Adipocyte (in vitro differentiated cells): ENCODE results near the gene TRPC5OS.
A peak's percentile ranks its signal among the peaks of the same experiment; 100 is the strongest.

Source experiments
- DNase-seq: peaks from one replicate; pipeline ENCODE4 v3.0.0-alpha.2; 2015; ENCODE audit warnings: low read depth
- H3K27me3 ChIP-seq: replicated peaks from 2 replicates; pipeline ENCODE4 v1.7.0; 2013; ENCODE audit warnings: mild to moderate bottlenecking, low read length, moderate library complexity; ENCODE audit not compliant: control insufficient read depth, insufficient read depth
- H3K36me3 ChIP-seq: 2 replicates; pipeline ENCODE4 v1.7.0; 2013; ENCODE audit warnings: low read length, mild to moderate bottlenecking, moderate library complexity; ENCODE audit not compliant: control insufficient read depth, insufficient read depth, severe bottlenecking
- H3K4me1 ChIP-seq: 2 replicates; pipeline ENCODE4 v1.7.0; 2013; ENCODE audit warnings: mild to moderate bottlenecking, low read length, moderate library complexity; ENCODE audit not compliant: control insufficient read depth, insufficient read depth
- H3K4me3 ChIP-seq: 2 replicates; pipeline ENCODE4 v1.7.0; 2013; ENCODE audit warnings: mild to moderate bottlenecking, low read length, moderate library complexity
- H3K9ac ChIP-seq: 2 replicates; pipeline ENCODE4 v1.7.0; 2013; ENCODE audit warnings: mild to moderate bottlenecking, low read length, moderate library complexity
- H3K9me3 ChIP-seq: 2 replicates; pipeline ENCODE4 v1.7.0; 2013; ENCODE audit warnings: mild to moderate bottlenecking, low read length, moderate library complexity; ENCODE audit not compliant: control insufficient read depth

The TRPC5OS gene

GRCh38 chrX:111875881-111876280 is at the start of gene TRPC5OS:
Gene TRPC5OS, plus strand, starts transcription at chrX:111876181. Its CDS starts 25,669 bp downstream, at chrX:111901850.
- Histone ChIP-seq H3K4me1 (no peaks in the 10 kb centered on the region), H3K27me3 (peaks cover 53% of the 10 kb centered on the region), H3K9ac (no peak within 1 kb of the TSS), H3K9me3 (peaks cover 7% of the 10 kb centered on the region), H3K36me3 (no peaks in the 10 kb centered on the region), H3K4me3 (no peak within 1 kb of the TSS)
- DNase-seq, result no peak

DNA sequence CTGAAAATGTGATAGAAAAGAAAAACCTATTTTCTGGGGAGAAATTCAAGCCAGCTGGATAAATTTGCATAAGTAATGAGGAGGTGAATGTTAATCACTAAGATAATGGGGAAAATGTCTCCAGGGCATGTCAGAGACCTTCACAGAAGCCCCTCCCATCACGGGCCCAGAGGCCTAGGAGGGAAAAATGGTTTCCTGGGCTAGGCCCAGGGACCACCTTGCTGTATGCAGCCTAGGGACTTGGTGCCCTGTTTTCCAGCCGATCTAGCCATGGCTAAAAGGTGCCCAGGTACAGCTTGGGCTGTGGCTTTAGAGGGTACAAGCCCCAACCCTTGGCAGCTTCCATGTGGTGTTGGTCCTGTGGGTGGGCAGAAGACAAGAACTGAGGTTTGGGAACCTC is 46.6 kb upstream of the TRPC5OS start:
- DNase-seq, result no peak

GRCh38 chrX:111830571-111830970 is 45.4 kb upstream of the TRPC5OS start:
- H3K9me3 ChIP-seq, result peaks cover 4% of the 10 kb centered on the region
- peaks cover 47% of the 10 kb centered on the region for H3K27me3 ChIP-seq
- H3K4me3 ChIP-seq, result no peak overlapping the region
- H3K9ac ChIP-seq, result no peak overlapping the region
- no peak for DNase-seq
- no peaks in the 10 kb centered on the region for H3K36me3 ChIP-seq
- no peaks in the 10 kb centered on the region for H3K4me1 ChIP-seq

More for the DNA sequence above, 46.6 kb upstream of the TRPC5OS start:
- Histone ChIP-seq H3K4me3 (no peak overlapping the region), H3K9ac (no peak overlapping the region), H3K9me3 (peaks cover 4% of the 10 kb centered on the region), H3K4me1 (no peaks in the 10 kb centered on the region), H3K27me3 (peaks cover 40% of the 10 kb centered on the region), H3K36me3 (no peaks in the 10 kb centered on the region)

DNA sequence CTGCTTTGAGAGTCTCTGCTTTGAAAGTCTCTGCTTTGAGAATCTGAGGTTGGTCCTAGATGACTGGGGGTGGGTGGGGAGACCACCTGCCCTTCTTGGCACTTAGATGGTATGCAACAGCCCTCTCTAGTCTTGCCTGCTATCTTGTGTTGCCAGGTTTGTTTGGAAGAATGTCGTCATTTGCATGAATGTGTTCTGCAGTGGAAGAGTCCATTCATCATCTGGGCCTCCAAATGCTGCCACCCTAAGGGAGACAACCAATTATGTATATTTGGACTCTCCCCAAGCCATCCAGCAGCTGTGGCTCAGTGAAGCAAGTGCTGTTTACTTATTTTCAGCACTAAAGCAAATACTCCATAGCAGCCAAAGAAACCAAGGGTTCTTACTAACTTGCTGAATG is 44.6 kb upstream of the TRPC5OS start:
- H3K4me3 ChIP-seq, result no peak overlapping the region
- H3K9me3 ChIP-seq, result peaks cover 4% of the 10 kb centered on the region
- H3K9ac ChIP-seq, result no peak overlapping the region
- H3K27me3 ChIP-seq, result peaks cover 46% of the 10 kb centered on the region
- H3K4me1 ChIP-seq, result no peaks in the 10 kb centered on the region
- DNase-seq, result no peak
- no peaks in the 10 kb centered on the region for H3K36me3 ChIP-seq

GRCh38 chrX:111837197-111837596 is 38.8 kb upstream of the TRPC5OS start:
- no peak overlapping the region for H3K9ac ChIP-seq
- no peaks in the 10 kb centered on the region for H3K36me3 ChIP-seq
- H3K4me1 ChIP-seq, result no peaks in the 10 kb centered on the region
- H3K9me3 ChIP-seq, result no peaks in the 10 kb centered on the region
- DNase-seq, result no peak
- H3K4me3 ChIP-seq, result no peak overlapping the region
- H3K27me3 ChIP-seq, result peaks cover 67% of the 10 kb centered on the region

- Histone ChIP-seq H3K4me3 (no peak overlapping the region), H3K9me3 (no peaks in the 10 kb centered on the region), H3K9ac (no peak overlapping the region), H3K36me3 (no peaks in the 10 kb centered on the region), H3K4me1 (no peaks in the 10 kb centered on the region), H3K27me3 (peaks cover 52% of the 10 kb centered on the region)
- no peak for DNase-seq
These were observed 28.4 kb upstream of the TRPC5OS start for GRCh38 chrX:111847491-111848133.

DNA sequence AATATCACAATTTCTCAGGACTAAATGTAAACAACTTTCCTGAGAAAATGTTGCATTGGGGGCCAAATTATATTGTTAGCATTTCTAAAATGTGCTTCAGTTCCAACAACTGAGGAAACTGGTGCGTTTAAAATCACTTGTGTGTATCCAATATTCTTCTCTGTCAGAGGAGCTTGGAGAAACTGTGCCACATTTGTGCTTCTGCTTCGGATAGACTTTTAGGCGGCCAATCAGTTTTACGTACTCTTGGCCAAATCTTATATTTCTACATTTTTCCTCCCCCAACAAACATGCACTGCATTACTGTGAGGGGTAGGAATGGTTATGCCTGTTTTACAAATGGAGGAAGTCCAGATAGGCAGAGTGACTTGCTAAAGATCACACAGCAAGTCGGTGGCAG is 27.4 kb upstream of the TRPC5OS start:
- H3K36me3 ChIP-seq, result no peaks in the 10 kb centered on the region
- no peaks in the 10 kb centered on the region for H3K9me3 ChIP-seq
- H3K4me3 ChIP-seq, result no peak overlapping the region
- DNase-seq, result no peak
- H3K27me3 ChIP-seq, result peaks cover 51% of the 10 kb centered on the region
- H3K4me1 ChIP-seq, result no peaks in the 10 kb centered on the region
- H3K9ac ChIP-seq, result no peak overlapping the region

DNA sequence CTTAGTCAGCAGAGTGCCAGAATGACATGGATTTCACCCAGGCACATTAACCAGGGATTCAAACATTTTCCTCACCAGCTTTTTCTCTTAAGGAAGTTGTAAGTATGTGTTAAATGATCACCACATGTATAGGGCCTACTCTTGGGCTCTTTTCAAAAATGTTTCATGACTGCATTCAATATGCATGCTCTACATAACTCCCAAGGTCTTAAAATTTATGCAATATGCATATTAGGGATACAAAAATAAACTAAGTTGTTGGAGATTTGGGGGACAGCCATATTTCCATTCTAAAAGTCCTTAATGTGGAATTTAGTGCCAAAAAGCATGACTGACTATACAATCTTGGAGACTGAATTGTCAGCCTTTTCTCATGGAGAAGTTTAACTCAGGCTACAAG is 25.0 kb upstream of the TRPC5OS start:
- peaks cover 47% of the 10 kb centered on the region for H3K27me3 ChIP-seq
- no peaks in the 10 kb centered on the region for H3K4me1 ChIP-seq
- H3K36me3 ChIP-seq, result no peaks in the 10 kb centered on the region
- no peak overlapping the region for H3K4me3 ChIP-seq
- DNase-seq, result peak; percentile 9
- peaks cover 7% of the 10 kb centered on the region for H3K9me3 ChIP-seq
- no peak overlapping the region for H3K9ac ChIP-seq

GRCh38 chrX:111854556-111855490 is 21.2 kb upstream of the TRPC5OS start:
- H3K4me1 ChIP-seq, result no peaks in the 10 kb centered on the region
- no peak overlapping the region for H3K4me3 ChIP-seq
- no peak for DNase-seq
- no peak overlapping the region for H3K9ac ChIP-seq
- H3K36me3 ChIP-seq, result no peaks in the 10 kb centered on the region
- H3K9me3 ChIP-seq, result peaks cover 9% of the 10 kb centered on the region
- peaks cover 42% of the 10 kb centered on the region for H3K27me3 ChIP-seq

DNA sequence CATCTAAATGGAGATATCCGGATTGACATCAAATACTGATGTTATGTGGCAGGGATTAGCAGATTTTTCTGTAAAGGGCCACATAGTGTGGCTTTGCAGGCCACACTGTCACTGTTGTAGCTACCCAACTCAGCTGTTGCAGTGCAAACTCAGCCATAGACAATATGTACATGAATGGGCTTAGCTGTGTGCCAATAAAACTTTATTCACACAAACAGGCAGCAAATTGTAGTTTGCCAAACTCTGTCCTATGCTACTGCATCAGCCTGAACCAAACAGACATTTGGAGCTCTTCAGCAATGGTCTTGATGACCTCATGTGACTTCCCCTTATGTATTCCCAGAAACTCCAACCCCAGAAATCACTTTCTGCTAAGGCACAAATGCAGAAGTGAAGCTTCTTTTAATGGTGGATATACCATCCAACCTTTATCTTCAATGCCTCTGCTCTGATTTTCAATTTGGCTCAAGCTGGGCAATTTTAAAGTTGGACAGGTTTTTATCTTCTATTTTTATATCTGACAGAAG is 18.4 kb upstream of the TRPC5OS start:
- Histone ChIP-seq H3K27me3 (peaks cover 30% of the 10 kb centered on the region), H3K4me1 (no peaks in the 10 kb centered on the region), H3K4me3 (no peak overlapping the region), H3K9me3 (peaks cover 9% of the 10 kb centered on the region), H3K9ac (no peak overlapping the region), H3K36me3 (no peaks in the 10 kb centered on the region)
- DNase-seq, result no peak

DNA sequence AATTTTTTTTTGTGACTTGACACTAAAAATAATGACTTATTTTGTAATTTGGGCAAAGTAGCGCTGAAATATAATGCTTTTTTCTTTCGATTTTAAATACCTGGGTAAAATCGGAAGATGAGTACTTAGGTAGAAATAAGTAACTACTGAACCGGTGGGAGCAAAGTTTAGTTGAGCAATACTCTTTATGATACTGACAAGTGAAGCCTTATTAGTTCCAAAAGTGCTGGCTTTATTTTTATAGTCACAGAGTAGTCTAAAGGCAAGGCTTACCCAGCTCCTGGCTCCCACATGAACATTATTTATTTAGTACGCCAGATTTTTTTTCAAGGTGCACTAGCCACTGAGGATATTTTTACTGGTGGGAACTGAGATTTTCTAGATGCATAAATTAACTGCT is 14.4 kb upstream of the TRPC5OS start:
- H3K4me1 ChIP-seq, result no peaks in the 10 kb centered on the region
- H3K36me3 ChIP-seq, result no peaks in the 10 kb centered on the region
- no peak overlapping the region for H3K4me3 ChIP-seq
- DNase-seq, result no peak
- no peak overlapping the region for H3K9ac ChIP-seq
- peaks cover 42% of the 10 kb centered on the region for H3K27me3 ChIP-seq
- H3K9me3 ChIP-seq, result peaks cover 3% of the 10 kb centered on the region
